H9 (cell line): ENCODE data around the gene EFCAB6. TPM values are rescaled to one million over a fixed set of nuclear protein-coding genes. Genes with fewer than 3 reads are reported as not detected.

Experiments
- DNase-seq: peaks from one replicate; pipeline ENCODE4 v3.0.0-alpha.2; 2017
- H2AFZ ChIP-seq: one replicate; pipeline ENCODE4 v1.6.1; 2013; ENCODE audit warnings: mild to moderate bottlenecking, low read length, control low read depth, moderate library complexity
- H2AK5ac ChIP-seq: 2 replicates; pipeline ENCODE4 v1.6.1; 2013; ENCODE audit warnings: low read length, control low read depth, mixed read lengths; ENCODE audit not compliant: insufficient read length
- H2BK120ac ChIP-seq: one replicate; pipeline ENCODE4 v1.6.1; 2013; ENCODE audit warnings: low read depth, mild to moderate bottlenecking, low read length, control low read depth, inconsistent platforms; ENCODE audit not compliant: poor library complexity, severe bottlenecking
- H2BK12ac ChIP-seq: 2 replicates; pipeline ENCODE4 v1.6.1; 2013; ENCODE audit warnings: low read length, control low read depth, mixed read lengths, low read depth; ENCODE audit not compliant: insufficient read length
- H2BK15ac ChIP-seq: 2 replicates; pipeline ENCODE4 v1.6.1; 2013; ENCODE audit warnings: low read depth, low read length, control low read depth
- H2BK20ac ChIP-seq: one replicate; pipeline ENCODE4 v1.6.1; 2013; ENCODE audit warnings: low read depth, mild to moderate bottlenecking, low read length, control low read depth, inconsistent platforms; ENCODE audit not compliant: poor library complexity, severe bottlenecking
- H2BK5ac ChIP-seq: 2 replicates; pipeline ENCODE4 v1.6.1; 2013; ENCODE audit warnings: low read length, control low read depth, mixed read lengths; ENCODE audit not compliant: insufficient read length
- H3K14ac ChIP-seq: 2 replicates; pipeline ENCODE4 v1.6.1; 2013; ENCODE audit warnings: low read length, control low read depth; ENCODE audit not compliant: insufficient read depth
- H3K18ac ChIP-seq: 2 replicates; pipeline ENCODE4 v1.6.1; 2013; ENCODE audit warnings: low read depth, mild to moderate bottlenecking, mixed read lengths, low read length, control low read depth; ENCODE audit not compliant: insufficient read length
- H3K23ac ChIP-seq: 2 replicates; pipeline ENCODE4 v1.6.1; 2013; ENCODE audit warnings: low read length, control low read depth, mixed read lengths, low read depth; ENCODE audit not compliant: insufficient read length
- H3K23me2 ChIP-seq: 2 replicates; pipeline ENCODE4 v1.6.1; 2013; ENCODE audit warnings: low read depth, mild to moderate bottlenecking, mixed read lengths, low read length, control low read depth; ENCODE audit not compliant: insufficient read length, poor library complexity, severe bottlenecking
- H3K27ac ChIP-seq: 2 replicates; pipeline ENCODE4 v1.5.1; 2013; ENCODE audit warnings: low read length, control low read depth, mixed read lengths, low read depth; ENCODE audit not compliant: insufficient read length
- H3K27me3 ChIP-seq: 2 replicates; pipeline ENCODE4 v1.6.1; 2013; ENCODE audit warnings: low read length, control low read depth, inconsistent platforms; ENCODE audit not compliant: insufficient read depth
- H3K4ac ChIP-seq: 2 replicates; pipeline ENCODE4 v1.6.1; 2013; ENCODE audit warnings: low read depth, mild to moderate bottlenecking, control low read depth, inconsistent platforms, low read length, moderate library complexity
- H3K4me1 ChIP-seq: 2 replicates; pipeline ENCODE4 v1.6.1; 2013; ENCODE audit warnings: low read length, control low read depth, inconsistent platforms; ENCODE audit not compliant: insufficient read depth
- H3K4me2 ChIP-seq: 2 replicates; pipeline ENCODE4 v1.6.1; 2013; ENCODE audit warnings: low read length, control low read depth, mixed read lengths; ENCODE audit not compliant: insufficient read length, insufficient read depth
- H3K56ac ChIP-seq: 2 replicates; pipeline ENCODE4 v1.6.1; 2013; ENCODE audit warnings: low read depth, mild to moderate bottlenecking, mixed read lengths, low read length, control low read depth; ENCODE audit not compliant: insufficient read length
- H3K79me1 ChIP-seq: 2 replicates; pipeline ENCODE4 v1.6.1; 2013; ENCODE audit warnings: low read depth, mild to moderate bottlenecking, moderate library complexity, low read length, control low read depth, inconsistent platforms; ENCODE audit not compliant: insufficient read depth, poor library complexity, severe bottlenecking
- H3K79me2 ChIP-seq: 2 replicates; pipeline ENCODE4 v1.6.1; 2013; ENCODE audit warnings: low read length, control low read depth, inconsistent platforms; ENCODE audit not compliant: insufficient read depth
- H3K9ac ChIP-seq: 2 replicates; pipeline ENCODE4 v1.6.1; 2013; ENCODE audit warnings: low read length, control low read depth, mixed read lengths; ENCODE audit not compliant: insufficient read length; ENCODE audit errors: extremely low read depth
- H3K9me3 ChIP-seq: one replicate; pipeline ENCODE4 v1.6.1; 2013; ENCODE audit warnings: low read depth, low read length, inconsistent platforms; ENCODE audit not compliant: control insufficient read depth
- H3T11ph ChIP-seq: one replicate; pipeline ENCODE4 v1.6.1; 2013; ENCODE audit warnings: mild to moderate bottlenecking, low read length, control low read depth, inconsistent platforms
- H4K20me1 ChIP-seq: one replicate; pipeline ENCODE4 v1.6.1; 2013; ENCODE audit not compliant: control insufficient read depth, insufficient read length, insufficient read depth
- H4K5ac ChIP-seq: 2 replicates; pipeline ENCODE4 v1.6.1; 2013; ENCODE audit warnings: low read depth, mild to moderate bottlenecking, mixed read lengths, low read length, control low read depth; ENCODE audit not compliant: insufficient read length
- H4K8ac ChIP-seq: replicated peaks from 2 replicates; pipeline ENCODE4 v1.6.1; 2013; ENCODE audit warnings: low read length, control low read depth, mixed read lengths, low read depth; ENCODE audit not compliant: insufficient read length
- H4K91ac ChIP-seq: 2 replicates; pipeline ENCODE4 v1.6.1; 2013; ENCODE audit warnings: low read depth, mild to moderate bottlenecking, moderate library complexity, mixed read lengths, low read length, control low read depth; ENCODE audit not compliant: insufficient read length
- H3K27ac Mint-ChIP-seq, 3 experiments: 2 replicates in 2 of 3; 3 replicates in 1 of 3; pipeline ENCODE4 v1.8.0; 2020 to 2021; ENCODE audit warnings: mixed read lengths in 3 of 3, mild to moderate bottlenecking in 1 of 3, moderate library complexity in 1 of 3
- H3K27me3 Mint-ChIP-seq: 2 replicates; pipeline ENCODE4 v1.8.0; 2021; ENCODE audit warnings: low read depth, mild to moderate bottlenecking, moderate library complexity, mixed read lengths
- H3K36me3 Mint-ChIP-seq, 3 experiments: 2 replicates in 2 of 3; 3 replicates in 1 of 3; pipeline ENCODE4 v1.8.0; 2020 to 2021; ENCODE audit warnings: low read depth in 3 of 3, mixed read lengths in 3 of 3; ENCODE audit not compliant: insufficient read depth in 1 of 3
- H3K4me1 Mint-ChIP-seq, 2 experiments: 2 replicates each; pipeline ENCODE4 v1.8.0; 2020; ENCODE audit warnings: mixed read lengths in 2 of 2
- H3K4me3 Mint-ChIP-seq, 2 experiments: 2 replicates in 1 of 2; 3 replicates in 1 of 2; pipeline ENCODE4 v1.8.0; 2020 to 2021; ENCODE audit warnings: mild to moderate bottlenecking in 2 of 2, mixed read lengths in 2 of 2, moderate library complexity in 1 of 2
- H3K9me3 Mint-ChIP-seq, 2 experiments: 2 replicates in 1 of 2; 3 replicates in 1 of 2; pipeline ENCODE4 v1.8.0; 2020; ENCODE audit warnings: mild to moderate bottlenecking in 2 of 2, mixed read lengths in 2 of 2, moderate library complexity in 1 of 2
- WGBS: extraction: QIAGEN DNeasy Blood & Tissue Kit; methylation state at CpG from one replicate; pipeline ENCODE4 v1.1.7; 2013; ENCODE audit warnings: missing lambda C conversion rate, low lambda C conversion rate, mixed read lengths; ENCODE audit not compliant: insufficient read length; ENCODE audit errors: extremely low coverage; 5-methylcytosine and 5-hydroxymethylcytosine counted together
- total RNA-seq: library from RNA; stranded (reverse); gene quantifications from 2 replicates; pipeline ENCODE4 v1.2.1, GENCODE V29; 2021
- TF ChIP-seq, protein P1 (sequence below): fragments of 200-600 bp; sonication (generic); conservative IDR thresholded peaks from 3 replicates; pipeline ENCODE4 v1.8.0; 2021; ENCODE audit warnings: antibody characterized with exemption, mild to moderate bottlenecking

Gene EFCAB6
- total RNA-seq, 1 experiment from 2014 or later = 0.31 TPM

- no peak overlapping the region for H3K4ac ChIP-seq
- TF ChIP-seq, protein P1, sequence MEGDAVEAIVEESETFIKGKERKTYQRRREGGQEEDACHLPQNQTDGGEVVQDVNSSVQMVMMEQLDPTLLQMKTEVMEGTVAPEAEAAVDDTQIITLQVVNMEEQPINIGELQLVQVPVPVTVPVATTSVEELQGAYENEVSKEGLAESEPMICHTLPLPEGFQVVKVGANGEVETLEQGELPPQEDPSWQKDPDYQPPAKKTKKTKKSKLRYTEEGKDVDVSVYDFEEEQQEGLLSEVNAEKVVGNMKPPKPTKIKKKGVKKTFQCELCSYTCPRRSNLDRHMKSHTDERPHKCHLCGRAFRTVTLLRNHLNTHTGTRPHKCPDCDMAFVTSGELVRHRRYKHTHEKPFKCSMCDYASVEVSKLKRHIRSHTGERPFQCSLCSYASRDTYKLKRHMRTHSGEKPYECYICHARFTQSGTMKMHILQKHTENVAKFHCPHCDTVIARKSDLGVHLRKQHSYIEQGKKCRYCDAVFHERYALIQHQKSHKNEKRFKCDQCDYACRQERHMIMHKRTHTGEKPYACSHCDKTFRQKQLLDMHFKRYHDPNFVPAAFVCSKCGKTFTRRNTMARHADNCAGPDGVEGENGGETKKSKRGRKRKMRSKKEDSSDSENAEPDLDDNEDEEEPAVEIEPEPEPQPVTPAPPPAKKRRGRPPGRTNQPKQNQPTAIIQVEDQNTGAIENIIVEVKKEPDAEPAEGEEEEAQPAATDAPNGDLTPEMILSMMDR = no peak
- no peaks in the 10 kb centered on the region for H3K27me3 ChIP-seq
- no peak overlapping the region for H2BK20ac ChIP-seq
- no CpG with 5 or more reads among the region's 3 CpGs for WGBS
- H4K20me1 ChIP-seq = no peaks in the 10 kb centered on the region
- no peak overlapping the region for H2BK5ac ChIP-seq
- no peaks in the 10 kb centered on the region for H3K79me2 ChIP-seq
- no peaks in the 10 kb centered on the region for H3K9me3 ChIP-seq
- Mint-ChIP-seq H3K9me3 (no peaks in the 10 kb centered on the region), H3K4me1 (peaks cover 21 to 23% of the 10 kb centered on the region in 2 experiments), H3K27ac (no peak overlapping the region), H3K4me3 (no peak overlapping the region), H3K27me3 (peaks cover 3% of the 10 kb centered on the region; the same call in 1 of the 2 replicates), H3K36me3 (no peaks in the 10 kb centered on the region)
- H2BK15ac ChIP-seq = no peak overlapping the region
- no peak overlapping the region for H3T11ph ChIP-seq
- no peak overlapping the region for H3K4me2 ChIP-seq
- no peak overlapping the region for H3K9ac ChIP-seq
- no peak overlapping the region for H2AK5ac ChIP-seq
- H4K8ac ChIP-seq = no peak overlapping the region
- H3K56ac ChIP-seq = no peak overlapping the region
- H2BK120ac ChIP-seq = no peak overlapping the region
- no peak overlapping the region for H3K14ac ChIP-seq
- DNase-seq = no peak
- H3K23me2 ChIP-seq = no peaks in the 10 kb centered on the region
- H2AFZ ChIP-seq = no peak overlapping the region
- no peak overlapping the region for H3K27ac ChIP-seq
- H3K4me1 ChIP-seq = no peaks in the 10 kb centered on the region
- H3K23ac ChIP-seq = no peak overlapping the region
- no peaks in the 10 kb centered on the region for H3K79me1 ChIP-seq
- H4K91ac ChIP-seq = no peak overlapping the region
- no peak overlapping the region for H4K5ac ChIP-seq
- H2BK12ac ChIP-seq = no peak overlapping the region
- H3K18ac ChIP-seq = no peak overlapping the region
Observed at GRCh38 chr22:43723816-43724215, 88.3 kb downstream of the EFCAB6 start.
